GM19025 (cell line): ENCODE measurements around the gene AJAP1.

Experiments used
- ATAC-seq: cut with Tn5 transposase; IDR thresholded peaks from one replicate; pipeline ENCODE4 v1.9.1; 2021; ENCODE audit warnings: mild to moderate bottlenecking, low read depth, moderate library complexity; ENCODE audit not compliant: unreplicated experiment

Gene AJAP1

GRCh38 chr1:4697801-4698200 lies 43.4 kb downstream of the AJAP1 start:
- ATAC-seq = no peak

GRCh38 chr1:4698911-4699310 lies 44.5 kb downstream of the AJAP1 start:
- ATAC-seq = no peak

GRCh38 chr1:4699376-4700301 lies 45.2 kb downstream of the AJAP1 start:
- no peak for ATAC-seq

- ATAC-seq = no peak
These were observed 46.4 kb downstream of the AJAP1 start for GRCh38 chr1:4700801-4701200.

DNA sequence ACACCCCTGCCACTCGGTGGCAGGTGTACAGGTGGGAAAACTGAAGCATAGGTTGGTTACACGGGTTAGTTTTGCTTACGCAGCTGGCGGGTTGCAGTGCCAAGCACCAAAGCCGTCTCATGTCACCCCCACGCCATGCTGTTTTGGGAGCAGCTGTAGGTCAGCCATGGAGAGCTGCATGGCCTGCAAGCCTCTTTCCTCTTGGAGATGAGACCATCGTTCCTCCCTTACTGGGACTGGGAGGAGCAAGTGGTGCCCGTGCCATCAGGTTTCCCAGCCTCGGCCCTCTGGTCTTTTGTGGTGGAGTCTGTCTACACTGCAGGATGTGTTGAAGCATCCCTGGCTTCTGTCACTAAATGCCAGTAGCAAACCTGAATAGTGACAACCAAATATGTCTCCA lies 46.9 kb downstream of the AJAP1 start:
- ATAC-seq = no peak

DNA sequence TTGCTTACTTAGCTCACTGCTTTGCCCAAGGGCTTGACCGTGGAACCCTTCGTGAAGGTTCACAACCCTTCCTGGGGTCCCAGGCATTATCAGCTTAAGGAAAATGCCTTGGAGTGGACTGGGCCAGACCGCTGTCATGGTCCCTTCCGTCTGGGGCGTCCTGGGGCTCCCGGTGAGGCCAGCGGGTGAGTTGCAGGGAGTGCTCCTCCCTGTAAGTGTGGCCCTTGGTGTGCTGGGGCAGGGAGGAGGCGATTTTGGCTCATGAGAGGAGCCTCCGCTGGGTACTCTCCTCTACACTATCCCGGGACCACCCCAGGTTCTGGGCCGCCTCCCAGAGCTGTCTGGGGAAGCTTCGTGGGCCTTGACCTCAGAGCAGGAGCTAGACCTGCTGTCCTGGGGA lies 48.1 kb downstream of the AJAP1 start:
- ATAC-seq = no peak

- ATAC-seq = no peak
These were observed 48.5 kb downstream of the AJAP1 start for GRCh38 chr1:4702932-4703331.

- no peak for ATAC-seq
These were observed 49.2 kb downstream of the AJAP1 start for GRCh38 chr1:4703646-4704045.

- no peak for ATAC-seq
These were observed 54.6 kb downstream of the AJAP1 start for GRCh38 chr1:4708840-4709507.

- ATAC-seq = no peak
These were observed 55.2 kb downstream of the AJAP1 start for GRCh38 chr1:4709641-4710040.

- ATAC-seq = no peak
These were observed 56.4 kb downstream of the AJAP1 start for GRCh38 chr1:4710592-4711415.

DNA sequence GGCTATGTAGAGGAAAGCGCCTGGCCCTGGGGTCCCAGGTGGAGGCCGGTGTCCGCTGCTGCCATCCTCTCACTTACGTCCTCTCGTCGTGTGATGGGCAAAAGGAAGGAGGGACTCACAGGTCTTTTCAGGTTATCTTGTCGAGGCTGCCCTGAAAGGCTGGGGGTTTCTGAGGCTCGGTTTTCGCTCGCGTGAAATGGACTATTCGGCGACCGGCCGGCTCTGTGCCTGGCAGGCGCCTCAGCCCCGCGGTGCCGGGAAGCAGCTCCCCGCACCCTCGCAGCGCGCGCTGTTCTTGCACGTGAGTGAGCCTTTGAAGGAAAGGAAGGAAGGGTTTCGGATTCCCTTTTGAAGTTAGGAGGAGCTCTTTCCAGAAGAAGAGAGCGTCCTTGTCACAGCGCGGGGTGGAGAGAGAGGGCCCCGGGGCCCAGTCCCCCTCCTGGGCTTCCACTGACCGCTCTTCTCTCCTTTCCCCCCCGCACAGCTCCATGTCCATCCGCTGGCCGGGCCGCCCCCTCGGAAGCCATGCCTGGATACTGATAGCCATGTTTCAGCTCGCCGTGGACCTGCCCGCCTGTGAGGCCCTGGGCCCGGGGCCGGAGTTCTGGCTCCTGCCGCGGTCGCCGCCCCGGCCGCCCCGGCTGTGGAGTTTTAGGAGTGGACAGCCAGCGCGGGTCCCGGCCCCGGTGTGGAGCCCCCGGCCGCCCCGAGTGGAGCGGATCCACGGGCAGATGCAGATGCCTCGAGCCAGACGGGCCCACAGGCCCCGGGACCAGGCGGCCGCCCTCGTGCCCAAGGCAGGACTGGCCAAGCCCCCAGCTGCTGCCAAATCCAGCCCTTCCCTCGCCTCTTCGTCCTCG lies 57.2 kb downstream of the AJAP1 start:
- ATAC-seq = no peak

DNA sequence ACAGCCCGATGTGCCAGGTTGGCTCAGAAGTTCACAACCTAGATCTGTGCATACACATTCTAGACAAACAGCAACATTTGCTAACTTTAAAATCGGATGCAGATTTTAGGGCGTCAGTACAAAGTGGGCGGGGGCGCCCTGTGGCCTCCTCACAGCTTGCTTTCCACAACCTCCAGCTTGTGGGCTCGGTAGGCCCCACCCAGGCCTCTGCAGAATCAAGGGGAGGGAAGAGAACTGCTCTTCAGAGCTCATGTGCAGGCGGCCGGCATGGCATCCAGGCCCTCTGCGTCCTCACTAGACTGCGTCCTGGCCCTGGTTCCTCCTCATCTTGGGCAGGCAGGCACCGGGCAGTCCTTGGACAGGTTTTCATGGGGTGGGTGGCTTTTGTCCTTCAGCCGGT lies 59.3 kb downstream of the AJAP1 start:
- no peak for ATAC-seq

- ATAC-seq = no peak
These were observed 62.0 kb downstream of the AJAP1 start for GRCh38 chr1:4716406-4716805.

GRCh38 chr1:4718071-4718470 lies 63.7 kb downstream of the AJAP1 start:
- no peak for ATAC-seq

DNA sequence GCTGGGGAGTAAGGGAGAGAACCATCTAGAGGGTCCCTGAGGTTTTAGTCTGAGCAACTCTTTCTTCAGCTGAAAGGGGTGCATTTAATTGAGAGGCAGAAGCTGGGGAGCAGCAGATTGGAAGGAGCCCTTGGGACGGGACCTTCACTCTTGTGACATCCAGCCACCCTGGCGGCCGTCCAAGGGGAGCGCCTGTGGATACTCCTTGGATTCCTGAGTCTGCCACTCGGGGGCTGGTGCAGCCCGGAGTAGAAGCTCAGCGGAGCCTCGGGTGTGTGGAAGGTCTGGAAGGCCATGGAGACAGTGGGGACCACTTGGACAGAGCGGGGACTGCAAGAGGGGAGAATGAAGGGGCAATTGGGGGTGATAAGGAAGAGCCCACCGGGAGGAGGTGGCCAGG lies 68.7 kb downstream of the AJAP1 start:
- no peak for ATAC-seq

GRCh38 chr1:4724001-4724400 lies 69.6 kb downstream of the AJAP1 start:
- ATAC-seq = no peak

DNA sequence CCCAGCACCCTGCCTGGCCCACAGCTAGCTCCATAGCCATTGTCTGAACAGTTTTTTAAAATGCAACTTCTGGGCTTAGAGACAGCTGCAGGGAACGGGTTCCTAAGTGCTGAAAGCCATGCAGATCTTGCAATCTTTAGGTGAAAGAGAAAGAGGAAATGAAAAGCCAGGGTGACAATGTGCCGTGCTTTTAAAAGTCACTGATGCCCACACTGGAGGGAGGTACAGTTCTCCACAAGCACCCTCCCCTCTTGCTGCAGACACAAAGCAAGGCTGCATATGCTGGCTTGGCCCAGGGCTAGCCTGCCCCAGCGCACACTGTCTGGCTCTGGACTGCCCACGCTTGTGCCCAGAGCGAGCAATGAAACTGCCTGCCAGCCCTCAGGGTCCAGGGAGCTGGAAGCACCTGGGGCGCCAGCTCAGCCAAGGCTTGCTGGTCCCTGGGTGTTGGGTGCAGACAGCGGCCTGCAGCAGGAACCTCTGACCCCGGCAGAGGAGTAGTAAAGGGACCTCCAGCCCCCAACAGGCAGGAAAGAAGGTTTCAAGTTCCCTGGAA lies 70.4 kb downstream of the AJAP1 start:
- no peak for ATAC-seq

- ATAC-seq = no peak
These were observed 71.0 kb downstream of the AJAP1 start for GRCh38 chr1:4725416-4725815.
